Tibial artery (tissue), 4 donors: ENCODE data around the gene CRISP3.

Experiments
- DNase-seq, 2 donors: peaks; one replicate each; pipeline ENCODE4 v3.0.0-alpha.2; 2019
- H3K27ac ChIP-seq, 2 donors: fragments of 200-600 bp; sonication (generic) in 1 of 2; 1 replicate in 1 of 2; 2 replicates in 1 of 2; pipeline ENCODE4 v1.5.1; 2018 to 2019; ENCODE audit warnings: mild to moderate bottlenecking in 1 of 2
- H3K27me3 ChIP-seq, 2 donors: fragments of 200-600 bp; sonication (generic) in 1 of 2; one replicate each; pipeline versions ENCODE4 v1.5.1 to v1.6.0; 2016 to 2019
- H3K36me3 ChIP-seq, 3 donors: fragments of 200-600 bp; sonication (generic) in 2 of 3; one replicate each; pipeline ENCODE4 v1.5.1; 2016 to 2019; ENCODE audit warnings: mild to moderate bottlenecking in 2 of 3
- H3K4me1 ChIP-seq, 4 donors: fragments of 200-600 bp; sonication (generic) in 2 of 4; 1 replicate in 3 of 4; 2 replicates in 1 of 4; pipeline ENCODE4 v1.5.1; 2016 to 2019
- H3K4me3 ChIP-seq, 2 donors: fragments of 200-600 bp; sonication (generic) in 1 of 2; 1 replicate in 1 of 2; 2 replicates in 1 of 2; pipeline ENCODE4 v1.5.1; 2018 to 2019; ENCODE audit warnings: mild to moderate bottlenecking in 2 of 2
- H3K9me3 ChIP-seq, 3 donors: fragments of 200-600 bp; sonication (generic) in 1 of 3; one replicate each; pipeline ENCODE4 v1.5.1; 2016 to 2019
- intact Hi-C: fragments of 100-400 bp; cut with DNase I; formaldehyde crosslinking; loops from one replicate; pipeline ENCODE4 v1.15.0; 2023; ENCODE audit warnings: low total_unique reads
- TF ChIP-seq, protein P1 (sequence below), 2 experiments: fragments of 200-600 bp in 1 of 2; fragments of 450-650 bp in 1 of 2; IDR thresholded peaks; one replicate each; pipeline ENCODE4 v1.5.1; 2017 to 2019; ENCODE audit warnings: antibody characterized with exemption in 2 of 2, mild to moderate bottlenecking in 1 of 2, moderate library complexity in 1 of 2

The CRISP3 gene

DNA sequence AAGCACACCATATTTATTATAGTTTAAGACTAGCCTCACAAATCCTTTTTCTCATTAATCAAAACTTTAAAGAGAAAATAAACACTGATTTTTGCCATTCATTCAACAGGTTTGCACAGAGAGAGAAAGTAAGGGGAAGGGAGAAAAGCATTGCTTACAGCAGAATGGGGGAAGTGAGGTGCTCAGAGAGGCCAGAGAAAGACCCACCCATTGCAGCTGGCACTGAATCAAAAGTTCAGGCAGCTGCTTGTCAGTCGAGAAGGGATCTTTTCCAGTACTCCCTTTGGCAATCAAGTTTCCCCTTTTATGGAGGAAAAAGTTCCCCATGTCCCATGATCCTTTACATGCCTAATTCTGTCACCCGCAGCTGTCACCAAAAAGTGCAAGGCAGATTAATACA lies 22.9 kb downstream of the CRISP3 start:
- no peaks in the 10 kb centered on the region for H3K36me3 ChIP-seq
- no peaks in the 10 kb centered on the region for H3K4me1 ChIP-seq
- no peak overlapping the region for H3K4me3 ChIP-seq
- DNase-seq: no peak
- H3K27me3 ChIP-seq: no peaks in the 10 kb centered on the region
- intact Hi-C loops: no loop called here
- TF ChIP-seq, protein P1, sequence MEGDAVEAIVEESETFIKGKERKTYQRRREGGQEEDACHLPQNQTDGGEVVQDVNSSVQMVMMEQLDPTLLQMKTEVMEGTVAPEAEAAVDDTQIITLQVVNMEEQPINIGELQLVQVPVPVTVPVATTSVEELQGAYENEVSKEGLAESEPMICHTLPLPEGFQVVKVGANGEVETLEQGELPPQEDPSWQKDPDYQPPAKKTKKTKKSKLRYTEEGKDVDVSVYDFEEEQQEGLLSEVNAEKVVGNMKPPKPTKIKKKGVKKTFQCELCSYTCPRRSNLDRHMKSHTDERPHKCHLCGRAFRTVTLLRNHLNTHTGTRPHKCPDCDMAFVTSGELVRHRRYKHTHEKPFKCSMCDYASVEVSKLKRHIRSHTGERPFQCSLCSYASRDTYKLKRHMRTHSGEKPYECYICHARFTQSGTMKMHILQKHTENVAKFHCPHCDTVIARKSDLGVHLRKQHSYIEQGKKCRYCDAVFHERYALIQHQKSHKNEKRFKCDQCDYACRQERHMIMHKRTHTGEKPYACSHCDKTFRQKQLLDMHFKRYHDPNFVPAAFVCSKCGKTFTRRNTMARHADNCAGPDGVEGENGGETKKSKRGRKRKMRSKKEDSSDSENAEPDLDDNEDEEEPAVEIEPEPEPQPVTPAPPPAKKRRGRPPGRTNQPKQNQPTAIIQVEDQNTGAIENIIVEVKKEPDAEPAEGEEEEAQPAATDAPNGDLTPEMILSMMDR (IDR thresholded peaks at IDR 0.05): no peak
- H3K27ac ChIP-seq: no peak overlapping the region
- no peaks in the 10 kb centered on the region for H3K9me3 ChIP-seq

DNA sequence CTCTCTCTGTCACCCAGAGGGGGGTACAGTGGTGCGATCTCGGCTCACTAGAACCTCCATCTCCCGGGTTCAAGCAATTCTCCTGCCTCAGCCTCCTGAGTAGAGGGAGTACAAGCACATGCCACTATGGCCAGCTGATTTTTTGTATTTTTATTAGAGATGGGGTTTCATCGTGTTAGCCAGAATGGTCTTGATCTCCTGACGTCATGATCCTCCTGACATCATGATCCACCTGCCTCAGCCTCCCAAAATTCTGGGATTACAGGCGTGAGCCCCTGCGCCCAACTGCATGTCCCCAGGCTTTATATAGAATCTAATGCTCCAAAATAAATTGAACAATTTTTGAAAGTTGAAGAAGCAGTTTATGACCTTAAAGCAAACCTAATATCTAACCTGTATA lies 23.8 kb downstream of the CRISP3 start:
- TF ChIP-seq, protein P1 (IDR thresholded peaks at IDR 0.05): no peak
- DNase-seq: no peak
- no peaks in the 10 kb centered on the region for H3K36me3 ChIP-seq
- H3K9me3 ChIP-seq: no peaks in the 10 kb centered on the region
- H3K27ac ChIP-seq: no peak overlapping the region
- no peak overlapping the region for H3K4me3 ChIP-seq
- H3K4me1 ChIP-seq: no peaks in the 10 kb centered on the region
- intact Hi-C loops: no loop called here
- H3K27me3 ChIP-seq: no peaks in the 10 kb centered on the region

DNA sequence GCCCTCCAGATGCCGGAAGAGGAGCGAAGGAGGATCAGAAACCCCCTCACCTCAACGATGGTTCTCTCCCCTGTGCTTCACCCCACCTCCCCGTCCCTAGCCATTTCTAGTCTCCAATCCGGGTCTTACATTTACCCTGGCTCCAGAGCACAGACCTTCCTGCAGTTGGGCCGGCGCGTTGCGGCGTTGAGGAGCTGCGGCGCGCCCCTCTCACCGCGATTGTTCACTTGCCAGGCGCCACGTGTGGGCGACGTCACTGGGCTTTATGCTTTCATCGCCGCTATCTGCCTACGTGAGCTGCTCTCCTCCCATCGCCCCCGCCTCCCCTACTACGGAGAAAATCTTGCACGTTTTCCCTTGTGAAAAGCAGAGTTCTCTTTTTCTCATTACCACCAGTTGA lies 30.8 kb downstream of the CRISP3 start, which contains the start of gene CRISP2:
CRISP2 (minus strand) TSS at position 198 of the 400 bp plus-strand sequence. CDS start 4,347 bp downstream, outside the sequence.
- DNase-seq: no peak
- no peak within 1 kb of the TSS for H3K27ac ChIP-seq
- intact Hi-C loops: no loop called here
- no peaks in the 10 kb centered on the region for H3K9me3 ChIP-seq
- H3K27me3 ChIP-seq: no peaks in the 10 kb centered on the region
- H3K36me3 ChIP-seq: no peaks in the 10 kb centered on the region
- H3K4me3 ChIP-seq: no peak within 1 kb of the TSS
- no peaks in the 10 kb centered on the region for H3K4me1 ChIP-seq
- TF ChIP-seq, protein P1 (IDR thresholded peaks at IDR 0.05): no peak

DNA sequence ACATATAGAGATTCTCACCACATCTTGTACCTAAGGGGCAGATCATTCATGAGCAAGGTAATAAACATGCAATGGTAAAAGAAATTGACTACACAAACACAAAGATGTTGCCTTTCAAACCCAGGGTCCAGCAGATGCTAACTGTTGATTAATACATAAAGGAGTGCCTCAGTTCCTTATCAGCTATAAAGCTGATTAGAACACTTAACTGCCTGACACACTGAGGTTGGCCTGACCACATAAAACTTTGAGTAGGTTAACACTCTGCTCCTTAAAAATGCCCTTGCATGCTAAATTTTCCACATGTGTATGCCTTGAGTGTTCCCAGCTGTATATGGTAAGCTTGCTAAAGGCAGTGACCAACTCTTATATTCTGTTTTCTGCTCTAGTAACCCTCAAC lies 45.7 kb downstream of the CRISP3 start:
- Histone ChIP-seq H3K27ac (no peak overlapping the region), H3K4me3 (no peak overlapping the region), H3K4me1 (no peaks in the 10 kb centered on the region), H3K36me3 (no peaks in the 10 kb centered on the region), H3K27me3 (no peaks in the 10 kb centered on the region), H3K9me3 (peaks cover 0 to 14% (median 1%) of the 10 kb centered on the region in 3 donors)
- intact Hi-C loops: no loop called here
- TF ChIP-seq, protein P1 (IDR thresholded peaks at IDR 0.05): no peak
- no peak for DNase-seq

DNA sequence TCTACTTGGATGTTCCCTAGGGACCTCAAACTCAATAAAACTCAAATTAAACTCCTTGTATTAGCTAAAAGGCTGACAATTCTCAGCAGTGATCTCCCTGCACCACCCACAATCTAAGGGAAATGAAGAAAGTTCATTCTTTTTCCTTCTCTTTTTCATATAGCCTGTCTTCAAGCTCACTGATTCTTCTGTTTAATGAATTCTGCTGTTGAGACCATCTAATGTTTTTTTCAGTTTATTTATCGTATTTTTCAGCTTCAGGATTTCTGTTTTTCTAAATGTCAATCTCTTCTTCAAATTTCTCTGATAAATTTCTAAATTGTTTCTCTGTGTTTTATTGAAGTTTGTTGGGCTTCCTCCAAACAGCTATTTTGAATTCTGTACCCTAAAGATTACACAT lies 50.7 kb downstream of the CRISP3 start:
- no peak overlapping the region for H3K27ac ChIP-seq
- no peak overlapping the region for H3K4me3 ChIP-seq
- no peaks in the 10 kb centered on the region for H3K4me1 ChIP-seq
- H3K9me3 ChIP-seq: peaks cover 0 to 9% (median 4%) of the 10 kb centered on the region in 3 donors
- no peaks in the 10 kb centered on the region for H3K27me3 ChIP-seq
- TF ChIP-seq, protein P1 (IDR thresholded peaks at IDR 0.05): no peak
- H3K36me3 ChIP-seq: no peaks in the 10 kb centered on the region
- no peak for DNase-seq
- intact Hi-C loops: no loop called here

DNA sequence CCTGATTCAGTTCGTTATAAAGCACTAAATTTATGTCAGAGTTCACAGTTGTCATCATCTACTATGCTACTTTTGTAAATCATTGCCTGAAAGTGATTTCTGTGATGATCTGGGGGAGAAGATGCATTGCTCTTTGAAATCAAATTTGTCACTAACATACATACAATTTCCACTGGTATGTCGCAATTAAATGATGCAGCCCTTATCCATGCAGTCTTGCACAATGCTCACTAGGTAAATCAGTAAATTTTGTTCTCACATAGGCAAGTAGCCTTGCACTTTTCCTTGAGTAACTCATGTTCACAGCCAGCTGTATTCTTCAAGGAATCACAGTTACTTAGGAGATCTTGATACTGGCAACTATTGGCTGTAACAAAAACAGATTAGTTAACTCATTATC lies 51.7 kb downstream of the CRISP3 start:
- Histone ChIP-seq H3K27ac (no peak overlapping the region), H3K27me3 (no peaks in the 10 kb centered on the region), H3K9me3 (peaks cover 0 to 9% (median 4%) of the 10 kb centered on the region in 3 donors), H3K4me3 (no peak overlapping the region), H3K4me1 (no peaks in the 10 kb centered on the region), H3K36me3 (no peaks in the 10 kb centered on the region)
- TF ChIP-seq, protein P1 (IDR thresholded peaks at IDR 0.05): no peak
- intact Hi-C loops: no loop called here
- DNase-seq: no peak
